BE2C (cell line): ENCODE data around the gene PTPRD.

ENCODE experiments used
- DNase-seq: peaks from one replicate; pipeline ENCODE4 v3.0.0-alpha.2; 2020
- H3K27me3 ChIP-seq: fragments of 250-450 bp; sonication (Bioruptor Pico); 2 replicates; pipeline ENCODE4 v1.5.1; 2020; ENCODE audit warnings: mild to moderate bottlenecking
- H3K36me3 ChIP-seq: fragments of 250-450 bp; sonication (Bioruptor Pico); 2 replicates; pipeline ENCODE4 v1.5.1; 2020; ENCODE audit warnings: mild to moderate bottlenecking
- H3K4me1 ChIP-seq: fragments of 250-450 bp; sonication (Bioruptor Pico); 2 replicates; pipeline ENCODE4 v1.5.1; 2020
- H3K4me3 ChIP-seq: 2 replicates; pipeline ENCODE4 v1.5.1; 2011; ENCODE audit warnings: low read depth, low read length
- H3K9me3 ChIP-seq: fragments of 250-450 bp; sonication (Bioruptor Pico); 2 replicates; pipeline ENCODE4 v1.5.1; 2020
- TF ChIP-seq, protein P1 (sequence below): IDR thresholded peaks from 2 replicates; pipeline ENCODE4 v1.5.1; 2012; ENCODE audit warnings: mild to moderate bottlenecking, low read depth, low read length

The PTPRD gene

DNA sequence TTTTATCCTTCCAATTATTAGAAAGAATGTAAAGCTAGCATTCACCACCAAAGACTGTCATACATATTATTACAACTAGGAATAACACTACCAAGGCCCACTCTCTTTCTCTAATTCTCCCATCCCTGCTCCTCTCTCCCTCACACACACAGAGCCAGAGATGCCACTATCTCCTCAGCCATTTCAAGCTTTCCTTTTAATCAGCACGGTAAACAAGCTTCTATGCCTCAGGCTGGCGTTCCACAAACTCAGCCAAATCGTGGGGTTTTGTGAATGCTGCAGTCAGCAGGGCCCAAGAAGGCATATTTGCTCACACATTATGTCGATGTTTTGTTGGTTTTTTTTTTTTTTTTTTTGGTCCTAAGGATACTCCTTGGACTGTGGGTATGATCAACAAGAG lies 1833.3 kb downstream of the PTPRD start:
- Histone ChIP-seq H3K9me3 (no peaks in the 10 kb centered on the region), H3K27me3 (no peaks in the 10 kb centered on the region), H3K36me3 (no peaks in the 10 kb centered on the region), H3K4me3 (no peak overlapping the region), H3K4me1 (no peaks in the 10 kb centered on the region)
- TF ChIP-seq, protein P1, sequence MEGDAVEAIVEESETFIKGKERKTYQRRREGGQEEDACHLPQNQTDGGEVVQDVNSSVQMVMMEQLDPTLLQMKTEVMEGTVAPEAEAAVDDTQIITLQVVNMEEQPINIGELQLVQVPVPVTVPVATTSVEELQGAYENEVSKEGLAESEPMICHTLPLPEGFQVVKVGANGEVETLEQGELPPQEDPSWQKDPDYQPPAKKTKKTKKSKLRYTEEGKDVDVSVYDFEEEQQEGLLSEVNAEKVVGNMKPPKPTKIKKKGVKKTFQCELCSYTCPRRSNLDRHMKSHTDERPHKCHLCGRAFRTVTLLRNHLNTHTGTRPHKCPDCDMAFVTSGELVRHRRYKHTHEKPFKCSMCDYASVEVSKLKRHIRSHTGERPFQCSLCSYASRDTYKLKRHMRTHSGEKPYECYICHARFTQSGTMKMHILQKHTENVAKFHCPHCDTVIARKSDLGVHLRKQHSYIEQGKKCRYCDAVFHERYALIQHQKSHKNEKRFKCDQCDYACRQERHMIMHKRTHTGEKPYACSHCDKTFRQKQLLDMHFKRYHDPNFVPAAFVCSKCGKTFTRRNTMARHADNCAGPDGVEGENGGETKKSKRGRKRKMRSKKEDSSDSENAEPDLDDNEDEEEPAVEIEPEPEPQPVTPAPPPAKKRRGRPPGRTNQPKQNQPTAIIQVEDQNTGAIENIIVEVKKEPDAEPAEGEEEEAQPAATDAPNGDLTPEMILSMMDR, result no peak
- DNase-seq, result no peak

DNA sequence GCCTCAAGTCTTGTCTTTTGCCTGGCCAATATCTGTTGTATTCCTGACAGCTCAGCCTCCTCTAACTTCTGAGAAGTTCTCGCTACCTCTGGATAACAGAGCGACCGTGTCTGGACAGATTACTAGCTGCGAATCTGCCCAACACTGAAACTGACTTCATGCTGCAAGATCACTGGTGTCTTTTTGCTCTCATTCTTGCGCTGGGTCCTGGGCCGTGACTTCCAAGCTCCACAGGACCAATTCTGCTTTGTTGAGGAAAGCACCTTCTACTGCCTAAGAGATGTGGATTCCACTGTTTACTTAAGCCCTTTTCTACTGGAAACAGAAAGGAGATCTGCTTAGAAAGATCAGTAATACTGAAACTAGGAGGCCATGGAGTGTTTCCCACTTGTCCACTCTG lies 1834.4 kb downstream of the PTPRD start:
- Histone ChIP-seq H3K4me1 (no peaks in the 10 kb centered on the region), H3K36me3 (no peaks in the 10 kb centered on the region), H3K4me3 (no peak overlapping the region), H3K27me3 (no peaks in the 10 kb centered on the region), H3K9me3 (no peaks in the 10 kb centered on the region)
- TF ChIP-seq, protein P1, result no peak
- DNase-seq, result no peak

DNA sequence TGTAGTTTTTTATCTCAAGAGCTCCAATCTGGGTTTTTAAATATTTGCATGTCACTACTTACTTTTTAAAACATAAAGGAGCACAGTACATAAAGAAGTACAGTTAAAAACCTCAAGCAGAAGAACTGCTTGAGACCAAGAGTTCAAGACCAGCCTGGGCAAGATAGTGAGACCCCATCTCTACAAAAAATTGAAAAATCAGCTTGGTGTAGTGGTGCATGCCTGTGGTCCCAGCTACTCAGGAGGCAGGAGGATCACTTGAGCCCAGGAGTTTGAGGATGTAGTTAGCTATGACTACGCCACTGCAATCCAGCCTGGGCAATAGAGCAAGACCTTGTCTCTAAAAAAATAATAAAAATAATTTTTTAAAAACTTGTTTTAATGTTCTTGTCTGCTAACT lies 1840.5 kb downstream of the PTPRD start:
- H3K4me3 ChIP-seq, result no peak overlapping the region
- no peaks in the 10 kb centered on the region for H3K4me1 ChIP-seq
- no peaks in the 10 kb centered on the region for H3K27me3 ChIP-seq
- DNase-seq, result no peak
- no peaks in the 10 kb centered on the region for H3K36me3 ChIP-seq
- TF ChIP-seq, protein P1, result no peak
- H3K9me3 ChIP-seq, result no peaks in the 10 kb centered on the region

DNA sequence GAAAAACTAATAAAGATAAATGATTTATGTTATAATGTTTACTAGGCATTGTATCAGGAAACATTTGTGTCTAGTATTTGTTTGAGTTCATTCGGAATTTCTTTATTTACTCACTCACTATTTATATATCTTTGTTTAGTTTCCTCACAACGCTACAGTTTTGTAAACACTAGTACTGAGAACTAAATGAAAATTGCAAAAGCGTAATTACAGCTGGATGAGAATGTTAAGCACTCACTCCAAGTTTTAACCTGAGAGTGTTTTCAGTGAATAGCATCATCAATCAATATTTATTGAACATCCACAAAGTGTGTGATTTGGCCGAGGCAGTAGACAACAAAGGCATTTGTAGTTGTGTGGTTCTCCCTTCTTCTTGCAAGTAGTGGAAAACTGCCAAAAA lies 1843.6 kb downstream of the PTPRD start:
- H3K4me3 ChIP-seq, result no peak overlapping the region
- TF ChIP-seq, protein P1, result no peak
- H3K9me3 ChIP-seq, result no peaks in the 10 kb centered on the region
- no peaks in the 10 kb centered on the region for H3K36me3 ChIP-seq
- H3K27me3 ChIP-seq, result no peaks in the 10 kb centered on the region
- H3K4me1 ChIP-seq, result no peaks in the 10 kb centered on the region
- no peak for DNase-seq

DNA sequence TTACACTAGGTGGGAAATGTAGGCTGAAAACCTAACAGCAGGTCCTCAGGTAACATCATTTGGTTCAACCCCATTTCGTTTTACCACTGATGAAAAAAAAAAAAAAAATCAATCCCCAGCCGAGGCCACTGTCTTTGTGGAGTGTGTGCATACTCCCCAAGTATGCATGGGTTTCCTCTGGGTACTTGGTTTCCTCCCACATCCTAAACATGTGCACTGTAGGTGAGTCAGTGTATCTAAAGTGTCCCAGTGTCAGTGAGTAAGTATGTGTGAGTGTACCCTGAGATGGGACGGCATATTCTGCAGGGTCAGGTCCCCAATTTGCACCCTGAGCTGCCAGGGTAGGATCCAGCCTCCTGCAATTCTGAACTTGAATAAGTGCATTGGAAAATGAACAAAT lies 1846.7 kb downstream of the PTPRD start:
- TF ChIP-seq, protein P1, result no peak
- Histone ChIP-seq H3K4me3 (no peak overlapping the region), H3K36me3 (no peaks in the 10 kb centered on the region), H3K4me1 (no peaks in the 10 kb centered on the region), H3K27me3 (no peaks in the 10 kb centered on the region), H3K9me3 (no peaks in the 10 kb centered on the region)
- no peak for DNase-seq

DNA sequence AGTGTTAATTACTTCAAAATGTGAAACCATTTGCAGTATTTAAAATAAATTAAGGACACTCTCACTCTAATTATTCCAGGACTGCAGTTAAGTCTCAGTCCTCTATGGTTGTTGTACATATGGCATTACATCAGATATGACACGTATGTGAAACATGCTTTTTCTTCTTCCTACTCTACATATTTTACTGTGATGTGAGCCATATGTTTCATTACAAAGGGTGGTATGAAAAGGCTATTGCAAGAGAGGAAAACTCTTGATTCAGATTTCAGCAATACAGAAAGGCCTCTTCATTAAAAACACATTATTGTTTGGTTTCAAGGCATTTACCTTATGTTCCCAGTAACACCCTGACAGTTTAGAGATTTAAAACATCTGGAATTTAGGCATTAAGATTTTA lies 1848.8 kb downstream of the PTPRD start:
- Histone ChIP-seq H3K27me3 (no peaks in the 10 kb centered on the region), H3K9me3 (no peaks in the 10 kb centered on the region), H3K4me1 (no peaks in the 10 kb centered on the region), H3K36me3 (no peaks in the 10 kb centered on the region), H3K4me3 (no peak overlapping the region)
- no peak for DNase-seq
- TF ChIP-seq, protein P1, result no peak
